Measurements from ENCODE around the gene VPREB1.
"Not testable (repeated sequence)": the region's sequence is repeated elsewhere in the genome, so short reads cannot be mapped to it uniquely, and the experiment has no call there.

DNA sequence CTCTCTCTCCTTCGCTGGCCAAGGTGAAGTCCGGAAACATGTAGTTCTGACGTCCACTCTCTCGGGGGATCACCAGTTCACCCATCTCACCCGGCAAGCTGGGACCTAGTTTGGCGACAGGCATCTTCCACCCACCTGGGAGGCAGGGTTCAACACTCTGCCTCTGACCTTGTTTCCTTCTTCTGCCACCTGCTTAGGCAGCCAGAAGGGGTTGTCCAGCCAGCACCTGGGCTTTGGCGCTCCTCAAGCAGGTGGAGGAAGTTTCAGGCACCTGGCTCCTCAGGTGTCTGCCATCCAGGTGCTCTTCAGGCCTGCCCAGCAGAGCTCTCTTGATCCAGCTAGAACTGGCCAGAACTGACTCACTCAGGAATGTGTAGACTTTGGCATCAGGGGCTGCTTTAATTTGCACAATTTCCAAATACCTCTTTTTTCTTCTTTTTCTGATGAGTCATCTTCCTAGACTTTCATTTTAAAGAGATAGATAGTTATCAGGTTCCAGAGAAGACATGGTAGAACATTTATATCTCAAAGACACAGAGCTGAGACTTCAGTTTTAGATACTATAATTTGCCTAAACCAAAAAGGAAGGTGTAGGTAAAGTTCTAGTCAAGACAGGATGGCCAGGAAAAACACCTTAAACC, 25.6 kb downstream of the VPREB1 start:
- TF ChIP-seq, protein P1, sequence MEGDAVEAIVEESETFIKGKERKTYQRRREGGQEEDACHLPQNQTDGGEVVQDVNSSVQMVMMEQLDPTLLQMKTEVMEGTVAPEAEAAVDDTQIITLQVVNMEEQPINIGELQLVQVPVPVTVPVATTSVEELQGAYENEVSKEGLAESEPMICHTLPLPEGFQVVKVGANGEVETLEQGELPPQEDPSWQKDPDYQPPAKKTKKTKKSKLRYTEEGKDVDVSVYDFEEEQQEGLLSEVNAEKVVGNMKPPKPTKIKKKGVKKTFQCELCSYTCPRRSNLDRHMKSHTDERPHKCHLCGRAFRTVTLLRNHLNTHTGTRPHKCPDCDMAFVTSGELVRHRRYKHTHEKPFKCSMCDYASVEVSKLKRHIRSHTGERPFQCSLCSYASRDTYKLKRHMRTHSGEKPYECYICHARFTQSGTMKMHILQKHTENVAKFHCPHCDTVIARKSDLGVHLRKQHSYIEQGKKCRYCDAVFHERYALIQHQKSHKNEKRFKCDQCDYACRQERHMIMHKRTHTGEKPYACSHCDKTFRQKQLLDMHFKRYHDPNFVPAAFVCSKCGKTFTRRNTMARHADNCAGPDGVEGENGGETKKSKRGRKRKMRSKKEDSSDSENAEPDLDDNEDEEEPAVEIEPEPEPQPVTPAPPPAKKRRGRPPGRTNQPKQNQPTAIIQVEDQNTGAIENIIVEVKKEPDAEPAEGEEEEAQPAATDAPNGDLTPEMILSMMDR (conservative IDR thresholded peaks at IDR 0.05; ENCODE audit: low read depth, low read length), result not testable (repeated sequence)
- not testable (repeated sequence) for TF ChIP-seq EZH2phosphoT487 (IDR thresholded peaks at IDR 0.05; ENCODE audit: borderline replicate concordance, low read length)
